HEK293 (cell line): ENCODE data around the gene RXFP4.

Source experiments
- CTCF ChIA-PET: fragments of 350-600 bp; formaldehyde crosslinking; extraction: SDS; loops from one replicate; lab custom pipeline; 2021; ENCODE audit warnings: antibody characterized with exemption; lab: Yijun Ruan, JAX
- POLR2A ChIA-PET: fragments of 300-600 bp; formaldehyde crosslinking; extraction: SDS; loops from one replicate; lab custom pipeline; 2020; ENCODE audit warnings: antibody characterized with exemption, inconsistent platforms; lab: Yijun Ruan, JAX
- H3K27ac ChIP-seq: fragments of 200-500 bp; sonication (Bioruptor generic); 2 replicates; pipeline ENCODE4 v1.5.1; 2014; ENCODE audit warnings: low read depth, low read length, control low read depth, inconsistent platforms; ENCODE audit errors: extremely low read depth
- H3K36me3 ChIP-seq, 2 experiments: fragments of 200-500 bp in 1 of 2; sonication (Bioruptor generic) in 1 of 2; 1 replicate in 1 of 2; 2 replicates in 1 of 2; pipeline ENCODE4 v1.5.1; 2014 to 2017; ENCODE audit warnings: inconsistent platforms in 2 of 2, low read length in 2 of 2; ENCODE audit not compliant: control insufficient read depth in 2 of 2, insufficient read depth in 1 of 2
- H3K4me1 ChIP-seq: fragments of 200-500 bp; sonication (Bioruptor generic); 2 replicates; pipeline ENCODE4 v1.5.1; 2014; ENCODE audit warnings: mild to moderate bottlenecking, low read length, inconsistent platforms; ENCODE audit not compliant: control insufficient read depth, insufficient read depth
- H3K4me3 ChIP-seq: 2 replicates; pipeline ENCODE4 v1.5.1; 2011; ENCODE audit warnings: low read depth, mild to moderate bottlenecking, control low read depth, low read length, moderate library complexity
- H3K9me3 ChIP-seq: fragments of 200-500 bp; sonication (Bioruptor generic); 2 replicates; pipeline ENCODE4 v1.5.1; 2014; ENCODE audit warnings: low read depth, low read length, inconsistent platforms; ENCODE audit not compliant: control insufficient read depth, insufficient read depth
- CTCF ChIP-seq: fragments of 450-650 bp; formaldehyde crosslinking; IDR thresholded peaks from 2 replicates; pipeline ENCODE4 v1.5.1; 2016; ENCODE audit warnings: missing biosample characterization, missing genetic modification characterization
- KLF1 ChIP-seq: fragments of 450-650 bp; formaldehyde crosslinking; IDR thresholded peaks from 2 replicates; pipeline ENCODE4 v1.5.1; 2016; ENCODE audit warnings: missing biosample characterization, missing genetic modification characterization
- RBAK ChIP-seq: fragments of 450-650 bp; formaldehyde crosslinking; IDR thresholded peaks from 2 replicates; pipeline ENCODE4 v1.5.1; 2016; ENCODE audit warnings: missing biosample characterization, missing genetic modification characterization
- SETDB1 ChIP-seq: IDR thresholded peaks from one replicate; pipeline ENCODE4 v1.6.1; 2017; ENCODE audit warnings: mild to moderate bottlenecking, low read length, moderate library complexity, mixed read lengths; ENCODE audit not compliant: insufficient read length
- ZBTB48 ChIP-seq: fragments of 450-650 bp; formaldehyde crosslinking; IDR thresholded peaks from 2 replicates; pipeline ENCODE4 v1.5.1; 2016; ENCODE audit warnings: missing biosample characterization, missing genetic modification characterization
- ZFP41 ChIP-seq: fragments of 450-650 bp; formaldehyde crosslinking; IDR thresholded peaks from 2 replicates; pipeline ENCODE4 v1.5.1; 2016; ENCODE audit warnings: missing biosample characterization, missing genetic modification characterization, borderline replicate concordance
- ZNF169 ChIP-seq: fragments of 450-650 bp; formaldehyde crosslinking; IDR thresholded peaks from 2 replicates; pipeline ENCODE4 v1.5.1; 2016; ENCODE audit warnings: missing biosample characterization, missing genetic modification characterization
- ZNF341 ChIP-seq: fragments of 450-650 bp; formaldehyde crosslinking; IDR thresholded peaks from 2 replicates; pipeline ENCODE4; 2016; ENCODE audit warnings: low read depth, missing biosample characterization, missing genetic modification characterization
- ZNF366 ChIP-seq: fragments of 450-650 bp; formaldehyde crosslinking; conservative IDR thresholded peaks from 2 replicates; pipeline ENCODE4 v1.5.1; 2016; ENCODE audit warnings: missing biosample characterization, missing genetic modification characterization
- ZNF449 ChIP-seq: fragments of 450-650 bp; formaldehyde crosslinking; IDR thresholded peaks from 2 replicates; pipeline ENCODE4 v1.5.1; 2017; ENCODE audit warnings: missing biosample characterization, mild to moderate bottlenecking, missing genetic modification characterization, moderate library complexity
- ZNF529 ChIP-seq: fragments of 450-650 bp; formaldehyde crosslinking; IDR thresholded peaks from 2 replicates; pipeline ENCODE4 v1.5.1; 2017; ENCODE audit warnings: missing genetic modification characterization, missing biosample characterization; ENCODE audit not compliant: insufficient replicate concordance
- ZNF530 ChIP-seq: fragments of 450-650 bp; formaldehyde crosslinking; IDR thresholded peaks from 2 replicates; pipeline ENCODE4 v1.5.1; 2016; ENCODE audit warnings: low read depth, missing biosample characterization, missing genetic modification characterization
- ZNF549 ChIP-seq: fragments of 450-650 bp; IDR thresholded peaks from 2 replicates; pipeline ENCODE4 v1.5.1; 2018; ENCODE audit warnings: missing biosample characterization, missing genetic modification characterization, mild to moderate bottlenecking, inconsistent platforms, moderate library complexity
- ZNF624 ChIP-seq: fragments of 450-650 bp; formaldehyde crosslinking; IDR thresholded peaks from 2 replicates; pipeline ENCODE4 v1.5.1; 2017; ENCODE audit warnings: missing biosample characterization, missing genetic modification characterization
- ZNF837 ChIP-seq: fragments of 450-650 bp; formaldehyde crosslinking; IDR thresholded peaks from 2 replicates; pipeline ENCODE4 v1.5.1; 2016; ENCODE audit warnings: missing biosample characterization, missing genetic modification characterization
- ZSCAN4 ChIP-seq: fragments of 450-650 bp; formaldehyde crosslinking; IDR thresholded peaks from 2 replicates; pipeline ENCODE4 v1.5.1; 2017; ENCODE audit warnings: missing biosample characterization, missing genetic modification characterization

The RXFP4 gene

GRCh38 chr1:155962599-155963211 lies 21.3 kb downstream of the RXFP4 start (continued):
- no peak for TF ChIP-seq ZNF449
- TF ChIP-seq SETDB1, result no peak
- TF ChIP-seq ZNF837, result no peak

- POLR2A ChIA-PET, result no interaction called here
- peaks cover 47 to 92% of the 10 kb centered on the region in 2 experiments for H3K36me3 ChIP-seq
- CTCF ChIA-PET, result interaction anchor here (0.7 to 0.9 kb wide), 2 partner anchors 26 to 78 kb away, joined by 3 read pairs; no protein-coding TSS in a partner anchor
Observed at GRCh38 chr1:155964193-155964592, 22.8 kb downstream of the RXFP4 start.

GRCh38 chr1:155966135-155966534 lies 24.7 kb downstream of the RXFP4 start:
- Histone ChIP-seq H3K36me3 (peaks cover 28 to 78% of the 10 kb centered on the region in 2 experiments), H3K4me1 (no peaks in the 10 kb centered on the region; the same call in 1 of the 2 replicates), H3K4me3 (no peak overlapping the region), H3K27ac (no peak overlapping the region), H3K9me3 (no peaks in the 10 kb centered on the region)
- ChIA-PET CTCF (interaction anchor here (0.6 to 2.6 kb wide), 11 partner anchors 12 to 100 kb away, joined by 3 to 13 read pairs (median 4); partner anchors contain the start of gene ARHGEF2), POLR2A (interaction anchor here (1.0 kb wide), 1 partner anchor 17 kb away, joined by 3 read pairs; no protein-coding TSS in a partner anchor)
- TF ChIP-seq ZNF624 (tag by site-specific recombination) (no peak), CTCF (tag by site-specific recombination) (peak; percentile 19; the same call in 1 of the 2 replicates), ZNF549 (no peak), ZNF341 (tag by site-specific recombination) (no peak)

More at GRCh38 chr1:155964193-155964592, 22.8 kb downstream of the RXFP4 start:
- TF ChIP-seq ZSCAN4 (tag by site-specific recombination) (no peak), ZNF529 (tag by site-specific recombination) (no peak), ZNF530 (tag by site-specific recombination) (no peak), ZFP41 (tag by site-specific recombination) (no peak), ZNF169 (tag by site-specific recombination) (no peak), SETDB1 (no peak), RBAK (tag by site-specific recombination) (no peak), ZNF366 (tag by site-specific recombination) (no peak)
- TF ChIP-seq, all 188 proteins: peak for 0
- no peaks in the 10 kb centered on the region; the same call in 1 of the 2 replicates for H3K4me1 ChIP-seq
- H3K27ac ChIP-seq, result no peak overlapping the region
- no peaks in the 10 kb centered on the region for H3K9me3 ChIP-seq
- H3K4me3 ChIP-seq, result no peak overlapping the region

- H3K4me3 ChIP-seq, result no peak overlapping the region
- ChIA-PET POLR2A (no interaction called here), CTCF (interaction anchor here (0.6 to 2.6 kb wide), 8 partner anchors 9 to 99 kb away, joined by 3 to 13 read pairs (median 6); partner anchors contain the start of gene ARHGEF2)
- H3K27ac ChIP-seq, result no peak overlapping the region
- H3K4me1 ChIP-seq, result no peaks in the 10 kb centered on the region; the same call in 1 of the 2 replicates
- H3K9me3 ChIP-seq, result no peaks in the 10 kb centered on the region
- TF ChIP-seq KLF1, result peak; percentile 93
- no peak for TF ChIP-seq ZBTB48
- H3K36me3 ChIP-seq, result peaks cover 26 to 72% of the 10 kb centered on the region in 2 experiments
Observed at GRCh38 chr1:155966750-155967149, 25.3 kb downstream of the RXFP4 start.
